Neural crest cell (in vitro differentiated cells): ENCODE data around the gene LGALS7. TPM values are rescaled to one million over a fixed set of nuclear protein-coding genes. Genes with fewer than 3 reads are reported as not detected.
A peak's percentile ranks its signal among the peaks of the same experiment; 100 is the strongest.
"Not testable (repeated sequence)": the region's sequence is repeated elsewhere in the genome, so short reads cannot be mapped to it uniquely, and the experiment has no call there.

Experiments
- DNase-seq: peaks from one replicate; pipeline ENCODE4 v3.0.0; 2021; ENCODE audit warnings: low read depth, mixed read lengths, low spot score
- H3K27ac Mint-ChIP-seq: one replicate; pipeline ENCODE4 v1.8.0; 2021; ENCODE audit warnings: mild to moderate bottlenecking, mixed read lengths; ENCODE audit not compliant: unreplicated experiment
- H3K27me3 Mint-ChIP-seq: 2 replicates; pipeline ENCODE4 v1.8.0; 2021; ENCODE audit warnings: low read depth, mild to moderate bottlenecking, mixed read lengths
- H3K36me3 Mint-ChIP-seq: 2 replicates; pipeline ENCODE4 v1.8.0; 2021; ENCODE audit warnings: low read depth, mild to moderate bottlenecking, mixed read lengths
- H3K4me1 Mint-ChIP-seq: 2 replicates; pipeline ENCODE4 v1.8.0; 2021; ENCODE audit warnings: mixed read lengths
- H3K4me3 Mint-ChIP-seq: one replicate; pipeline ENCODE4 v1.8.0; 2021; ENCODE audit warnings: mild to moderate bottlenecking, mixed read lengths
- H3K9me3 Mint-ChIP-seq: 2 replicates; pipeline ENCODE4 v1.8.0; 2021; ENCODE audit warnings: mixed read lengths
- CTCF ChIP-seq: fragments of 200-600 bp; sonication (generic); conservative IDR thresholded peaks from 2 replicates; pipeline ENCODE4 v1.5.0; 2021; ENCODE audit warnings: antibody characterized with exemption, mild to moderate bottlenecking
- long read RNA-seq: library from polyadenylated mRNA; unstranded; transcript quantifications from one replicate; pipeline ENCODE4 v2.0.0, GENCODE V29; 2020
- total RNA-seq: library from RNA; stranded (reverse); gene quantifications from 2 replicates; pipeline ENCODE4 v1.2.1, GENCODE V29; 2021

The LGALS7 gene
- not detected in 2 replicates for total RNA-seq
- long read RNA-seq, result 0 reads

GRCh38 chr19:38773469-38774177 lies at the start of gene LGALS7:
LGALS7 (minus strand) TSS chr19:38773517; CDS start chr19:38773492, 25 bp downstream.
- H3K9me3 Mint-ChIP-seq, result no peaks in the 10 kb centered on the region
- peaks cover 1% of the 10 kb centered on the region for H3K27me3 Mint-ChIP-seq
- H3K27ac Mint-ChIP-seq, result no peak within 1 kb of the TSS
- no peak for DNase-seq
- no peaks in the 10 kb centered on the region for H3K36me3 Mint-ChIP-seq
- H3K4me1 Mint-ChIP-seq, result peaks cover 5% of the 10 kb centered on the region
- no peak for TF ChIP-seq CTCF
- H3K4me3 Mint-ChIP-seq, result peak within 1 kb of the TSS; percentile 34

- Mint-ChIP-seq H3K4me1 (peaks cover 28% of the 10 kb centered on the region), H3K36me3 (peaks cover 28% of the 10 kb centered on the region)
- not testable (repeated sequence) for H3K27me3 Mint-ChIP-seq, H3K4me3 Mint-ChIP-seq, H3K27ac Mint-ChIP-seq, DNase-seq, H3K9me3 Mint-ChIP-seq
Measured at GRCh38 chr19:38821230-38821825, 48.0 kb upstream of the LGALS7 start.

GRCh38 chr19:38819231-38819920 lies 46.1 kb upstream of the LGALS7 start:
- Mint-ChIP-seq H3K4me1 (peaks cover 23% of the 10 kb centered on the region), H3K27ac (peak overlapping the region; percentile 57), H3K9me3 (peaks cover 2% of the 10 kb centered on the region), H3K4me3 (no peak overlapping the region), H3K36me3 (peaks cover 28% of the 10 kb centered on the region), H3K27me3 (no peaks in the 10 kb centered on the region)
- no peak for TF ChIP-seq CTCF
- no peak for DNase-seq

GRCh38 chr19:38817081-38817480 lies 43.8 kb upstream of the LGALS7 start:
- H3K4me3 Mint-ChIP-seq, result no peak overlapping the region
- no peaks in the 10 kb centered on the region for H3K27me3 Mint-ChIP-seq
- H3K4me1 Mint-ChIP-seq, result peaks cover 15% of the 10 kb centered on the region
- DNase-seq, result no peak
- no peak overlapping the region for H3K27ac Mint-ChIP-seq
- peaks cover 13% of the 10 kb centered on the region for H3K36me3 Mint-ChIP-seq
- no peaks in the 10 kb centered on the region for H3K9me3 Mint-ChIP-seq
- no peak for TF ChIP-seq CTCF

- no peaks in the 10 kb centered on the region for H3K27me3 Mint-ChIP-seq
- H3K27ac Mint-ChIP-seq, result no peak overlapping the region
Measured at GRCh38 chr19:38816131-38816750, 42.9 kb upstream of the LGALS7 start.

More at GRCh38 chr19:38816131-38816750, 42.9 kb upstream of the LGALS7 start:
- no peaks in the 10 kb centered on the region for H3K9me3 Mint-ChIP-seq
- H3K4me1 Mint-ChIP-seq, result peaks cover 15% of the 10 kb centered on the region
- DNase-seq, result no peak
- no peak for TF ChIP-seq CTCF
- peaks cover 10% of the 10 kb centered on the region for H3K36me3 Mint-ChIP-seq
- no peak overlapping the region for H3K4me3 Mint-ChIP-seq
